HepG2 (cell line): ENCODE measurements around the gene ARL9. TPM values are rescaled to one million over a fixed set of nuclear protein-coding genes. Genes with fewer than 3 reads are reported as not detected.

Source experiments
- CCAR2 ChIP-seq: fragments of 200-400 bp; formaldehyde crosslinking; optimal IDR thresholded peaks from 2 replicates; pipeline ENCODE3; 2018; ENCODE audit warnings: low read depth, mild to moderate bottlenecking, low read length, moderate library complexity
- ELF3 ChIP-seq: IDR thresholded peaks from 2 replicates; pipeline ENCODE4 v1.6.1; 2016; ENCODE audit warnings: missing genetic modification reagents, missing compliant biosample characterization
- FOSL2 ChIP-seq: sonication (generic); formaldehyde crosslinking; IDR thresholded peaks from 2 replicates; pipeline ENCODE4 v1.4.0; 2020; ENCODE audit warnings: missing genetic modification reagents
- FOXA3 ChIP-seq: IDR thresholded peaks from 2 replicates; pipeline ENCODE4 v1.6.1; 2016; ENCODE audit warnings: missing genetic modification reagents, missing compliant biosample characterization
- MAX ChIP-seq: IDR thresholded peaks from 2 replicates; pipeline ENCODE4 v1.6.1; 2012; ENCODE audit warnings: inconsistent platforms
- MIER3 ChIP-seq: IDR thresholded peaks from 2 replicates; pipeline ENCODE4 v1.6.1; 2016; ENCODE audit warnings: missing compliant biosample characterization, borderline replicate concordance
- PAX8 ChIP-seq: sonication (generic); formaldehyde crosslinking; IDR thresholded peaks from 2 replicates; pipeline ENCODE4 v1.8.0; 2022; ENCODE audit warnings: mild to moderate bottlenecking, missing genetic modification reagents, borderline replicate concordance
- POGK ChIP-seq: sonication (generic); formaldehyde crosslinking; conservative IDR thresholded peaks from 2 replicates; pipeline ENCODE4 v1.8.0; 2022; ENCODE audit warnings: mild to moderate bottlenecking, moderate library complexity, missing genetic modification reagents
- RARA ChIP-seq: IDR thresholded peaks from 2 replicates; pipeline ENCODE4 v1.6.1; 2016; ENCODE audit warnings: missing genetic modification reagents, missing compliant biosample characterization
- SALL1 ChIP-seq: sonication (generic); formaldehyde crosslinking; IDR thresholded peaks from 2 replicates; pipeline ENCODE4 v1.8.0; 2022; ENCODE audit warnings: mild to moderate bottlenecking, missing genetic modification reagents
- ZBTB25 ChIP-seq: IDR thresholded peaks from 2 replicates; pipeline ENCODE4 v1.6.1; 2018; ENCODE audit warnings: missing genetic modification reagents
- ZBTB7B ChIP-seq: sonication (generic); formaldehyde crosslinking; IDR thresholded peaks from 2 replicates; pipeline ENCODE4 v1.4.0; 2020; ENCODE audit warnings: missing genetic modification reagents
- ZNF251 ChIP-seq: sonication (generic); formaldehyde crosslinking; IDR thresholded peaks from 2 replicates; pipeline ENCODE4 v1.9.0; 2021; ENCODE audit warnings: mild to moderate bottlenecking, missing genetic modification reagents
- ZNF563 ChIP-seq: sonication (generic); formaldehyde crosslinking; IDR thresholded peaks from 2 replicates; pipeline ENCODE4 v1.8.0; 2022; ENCODE audit warnings: mild to moderate bottlenecking, moderate library complexity, missing genetic modification reagents
- ZNF598 ChIP-seq: sonication (generic); formaldehyde crosslinking; IDR thresholded peaks from 2 replicates; pipeline ENCODE4 v1.5.1; 2020; ENCODE audit warnings: mild to moderate bottlenecking, missing genetic modification reagents, borderline replicate concordance
- ZNF703 ChIP-seq: sonication (generic); formaldehyde crosslinking; IDR thresholded peaks from 2 replicates; pipeline ENCODE4 v1.5.1; 2020; ENCODE audit warnings: missing genetic modification reagents, mild to moderate bottlenecking, moderate library complexity, borderline replicate concordance
- ZNF749 ChIP-seq: sonication (generic); formaldehyde crosslinking; IDR thresholded peaks from 2 replicates; pipeline ENCODE4 v1.8.0; 2022; ENCODE audit warnings: mild to moderate bottlenecking, missing genetic modification reagents, moderate library complexity, borderline replicate concordance
- ZNF761 ChIP-seq: sonication (generic); formaldehyde crosslinking; conservative IDR thresholded peaks from 2 replicates; pipeline ENCODE4 v1.4.0; 2020; ENCODE audit warnings: mild to moderate bottlenecking, missing genetic modification reagents
- ZNF782 ChIP-seq: sonication (generic); formaldehyde crosslinking; IDR thresholded peaks from 2 replicates; pipeline ENCODE4 v1.4.0; 2020; ENCODE audit warnings: missing genetic modification reagents, mild to moderate bottlenecking, borderline replicate concordance
- polyA plus RNA-seq, 8 experiments: library from polyadenylated mRNA; depleted of rRNA in 3 of 8; stranded (reverse) in 7 of 8; unstranded in 1 of 8; fragments of >200 nt; fragmentation: Illumina TruSeq in 4 of 8; extraction: Trizol in 4 of 8; gene quantifications; 2 replicates each; pipeline versions ENCODE4 v1.2.1 to v1.2.3, GENCODE V29; 2011 to 2016; ENCODE audit warnings: low read depth in 4 of 8, missing spikeins in 1 of 8, mixed read lengths in 1 of 8; ENCODE audit not compliant: insufficient read depth in 1 of 8
- total RNA-seq, 5 experiments: library from RNA; depleted of rRNA; stranded (reverse); fragments of >200 nt; fragmentation: Illumina TruSeq; extraction: Trizol; gene quantifications; 2 replicates each; pipeline ENCODE4 v1.2.3, GENCODE V29; 2016; ENCODE audit warnings: low read depth in 1 of 5
- TF ChIP-seq, protein P1 (sequence below): sonication (generic); formaldehyde crosslinking; IDR thresholded peaks from 2 replicates; pipeline ENCODE4; 2020; ENCODE audit warnings: missing genetic modification reagents, mild to moderate bottlenecking, borderline replicate concordance
- TF ChIP-seq, protein P2 (sequence below): sonication (generic); formaldehyde crosslinking; IDR thresholded peaks from 2 replicates; pipeline ENCODE4 v1.5.1; 2020; ENCODE audit warnings: missing genetic modification reagents, mild to moderate bottlenecking, borderline replicate concordance

Gene ARL9
- total and polyA plus RNA-seq, 2 of the 13 experiments (the other 11 are each of a cell fraction or from before 2014, with no cell fraction given) = not detected

GRCh38 chr4:56467284-56468096 is 38.1 kb upstream of the ARL9 start, which contains the start of gene SRP72 (continued):
- TF ChIP-seq RARA (CRISPR knock-in tag) (0 out of 2 replicates have a peak, but pooled peaks have one; percentile 7), MIER3 (CRISPR knock-in tag) (0 out of 2 replicates have a peak, but pooled peaks have one; percentile 56), FOXA3 (CRISPR knock-in tag) (peak; percentile 27; the same call in 1 of the 2 replicates), MAX (peak; percentile 53), POGK (CRISPR knock-in tag) (peak; percentile 71; the same call in 1 of the 2 replicates), ZNF749 (peak; percentile 71; the same call in 1 of the 2 replicates), FOSL2 (CRISPR knock-in tag) (peak; percentile 20; the same call in 1 of the 2 replicates), ZNF782 (CRISPR knock-in tag) (0 out of 2 replicates have a peak, but pooled peaks have one; percentile 22), SALL1 (CRISPR knock-in tag) (peak; percentile 38; the same call in 1 of the 2 replicates), ZNF761 (0 out of 2 replicates have a peak, but pooled peaks have one; percentile 63), CCAR2 (peak; percentile 33), ZNF598 (no peak), ZBTB7B (CRISPR knock-in tag) (peak; percentile 89), ELF3 (peak; percentile 84), ZNF563 (0 out of 2 replicates have a peak, but pooled peaks have one; percentile 39), ZNF703 (CRISPR knock-in tag) (peak; percentile 40; the same call in 1 of the 2 replicates), ZBTB25 (peak; percentile 79; the same call in 1 of the 2 replicates), PAX8 (CRISPR knock-in tag) (peak; percentile 60; the same call in 1 of the 2 replicates), ZNF251 (CRISPR knock-in tag) (no peak)
- TF ChIP-seq, protein P1, sequence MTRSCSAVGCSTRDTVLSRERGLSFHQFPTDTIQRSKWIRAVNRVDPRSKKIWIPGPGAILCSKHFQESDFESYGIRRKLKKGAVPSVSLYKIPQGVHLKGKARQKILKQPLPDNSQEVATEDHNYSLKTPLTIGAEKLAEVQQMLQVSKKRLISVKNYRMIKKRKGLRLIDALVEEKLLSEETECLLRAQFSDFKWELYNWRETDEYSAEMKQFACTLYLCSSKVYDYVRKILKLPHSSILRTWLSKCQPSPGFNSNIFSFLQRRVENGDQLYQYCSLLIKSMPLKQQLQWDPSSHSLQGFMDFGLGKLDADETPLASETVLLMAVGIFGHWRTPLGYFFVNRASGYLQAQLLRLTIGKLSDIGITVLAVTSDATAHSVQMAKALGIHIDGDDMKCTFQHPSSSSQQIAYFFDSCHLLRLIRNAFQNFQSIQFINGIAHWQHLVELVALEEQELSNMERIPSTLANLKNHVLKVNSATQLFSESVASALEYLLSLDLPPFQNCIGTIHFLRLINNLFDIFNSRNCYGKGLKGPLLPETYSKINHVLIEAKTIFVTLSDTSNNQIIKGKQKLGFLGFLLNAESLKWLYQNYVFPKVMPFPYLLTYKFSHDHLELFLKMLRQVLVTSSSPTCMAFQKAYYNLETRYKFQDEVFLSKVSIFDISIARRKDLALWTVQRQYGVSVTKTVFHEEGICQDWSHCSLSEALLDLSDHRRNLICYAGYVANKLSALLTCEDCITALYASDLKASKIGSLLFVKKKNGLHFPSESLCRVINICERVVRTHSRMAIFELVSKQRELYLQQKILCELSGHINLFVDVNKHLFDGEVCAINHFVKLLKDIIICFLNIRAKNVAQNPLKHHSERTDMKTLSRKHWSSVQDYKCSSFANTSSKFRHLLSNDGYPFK = peak; percentile 98
- TF ChIP-seq, protein P2, sequence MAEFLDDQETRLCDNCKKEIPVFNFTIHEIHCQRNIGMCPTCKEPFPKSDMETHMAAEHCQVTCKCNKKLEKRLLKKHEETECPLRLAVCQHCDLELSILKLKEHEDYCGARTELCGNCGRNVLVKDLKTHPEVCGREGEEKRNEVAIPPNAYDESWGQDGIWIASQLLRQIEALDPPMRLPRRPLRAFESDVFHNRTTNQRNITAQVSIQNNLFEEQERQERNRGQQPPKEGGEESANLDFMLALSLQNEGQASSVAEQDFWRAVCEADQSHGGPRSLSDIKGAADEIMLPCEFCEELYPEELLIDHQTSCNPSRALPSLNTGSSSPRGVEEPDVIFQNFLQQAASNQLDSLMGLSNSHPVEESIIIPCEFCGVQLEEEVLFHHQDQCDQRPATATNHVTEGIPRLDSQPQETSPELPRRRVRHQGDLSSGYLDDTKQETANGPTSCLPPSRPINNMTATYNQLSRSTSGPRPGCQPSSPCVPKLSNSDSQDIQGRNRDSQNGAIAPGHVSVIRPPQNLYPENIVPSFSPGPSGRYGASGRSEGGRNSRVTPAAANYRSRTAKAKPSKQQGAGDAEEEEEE (CRISPR knock-in tag) = no peak
